ENCODE measurements around the gene MYO15B.

DNA sequence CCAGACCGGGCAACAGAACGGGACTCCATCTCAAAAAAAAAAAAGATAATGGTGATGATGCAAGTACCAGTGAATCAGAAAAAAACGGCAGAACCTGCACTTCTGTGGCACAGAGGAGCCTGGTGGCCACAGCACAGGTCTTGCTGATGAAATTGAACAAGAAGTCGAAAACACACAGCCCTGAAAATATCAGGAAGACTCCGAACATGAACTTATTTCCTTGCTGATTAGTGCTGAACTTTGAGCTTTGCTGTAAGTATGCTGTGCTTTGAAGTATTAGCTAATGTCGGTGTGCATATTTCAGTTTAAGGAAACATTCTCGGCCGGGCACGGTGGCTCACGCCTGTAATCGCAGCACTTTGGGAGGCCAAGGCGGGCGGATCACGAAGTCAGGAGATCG lies 10.9 kb upstream of the MYO15B start:
- TF ChIP-seq GATA3 (IDR thresholded peaks at IDR 0.05; ENCODE audit: low read depth, low read length) = no peak
- no peak for TF ChIP-seq GATA2 (IDR thresholded peaks at IDR 0.05; ENCODE audit: low read depth, low read length)

All from SH-SY5Y (cell line).